ENCODE data around the gene PSMB9. TPM values are rescaled to one million over a fixed set of nuclear protein-coding genes. Genes with fewer than 3 reads are reported as not detected.

The PSMB9 gene
- total and polyA plus RNA-seq, 8 donors: 5.4 to 107 (median 13.5) TPM

DNA sequence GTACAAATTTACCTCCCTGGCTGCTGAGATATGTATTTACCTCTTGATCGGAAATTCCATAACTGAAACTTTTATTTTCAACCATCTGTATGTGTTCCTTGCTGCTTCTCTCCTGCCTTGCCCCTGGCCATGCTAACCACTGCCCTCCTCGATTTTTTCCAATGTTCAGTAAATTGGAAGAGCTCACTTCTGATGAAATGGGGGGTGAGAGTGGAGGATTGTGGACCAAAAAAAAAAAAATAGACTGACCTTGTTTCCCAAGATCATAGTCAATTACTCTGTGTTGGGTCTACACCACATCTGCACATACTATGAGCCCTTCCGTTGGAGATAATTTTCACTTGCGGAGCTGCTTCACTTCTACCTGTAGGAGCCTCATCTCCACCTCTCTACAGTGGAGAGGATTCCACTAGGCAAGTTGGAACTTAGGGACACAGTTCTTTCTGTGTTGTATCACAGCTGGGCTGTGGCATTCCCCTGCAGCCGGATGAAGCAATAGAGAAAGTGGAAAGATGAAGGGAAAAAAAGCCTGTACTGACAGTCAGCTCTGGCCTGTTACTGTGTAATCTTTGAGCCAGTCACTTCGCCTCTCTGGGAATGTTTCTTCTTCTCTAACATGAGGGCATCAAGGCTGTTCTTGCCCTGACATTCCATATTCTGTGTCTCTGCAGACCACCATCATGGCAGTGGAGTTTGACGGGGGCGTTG, 1.6 kb downstream of the PSMB9 start:
- TF ChIP-seq CTCF (IDR thresholded peaks at IDR 0.05) (no peak), POLR2AphosphoS5 (IDR thresholded peaks at IDR 0.05) (no peak)
- peak overlapping the region in 3 of 5 donors; percentile 97 to 99 (median 99) for H3K27ac ChIP-seq
- 79 to 82% (median 80%) methylated on average over 8 of the region's 8 CpGs for WGBS, 5 donors
- H3K27me3 ChIP-seq: no peaks in the 10 kb centered on the region
- H3K36me3 ChIP-seq: peaks cover 11 to 62% (median 44%) of the 10 kb centered on the region in 4 donors
- peaks cover 19 to 44% (median 39%) of the 10 kb centered on the region in 4 donors for H3K4me1 ChIP-seq
- peak overlapping the region in 2 of 4 donors; percentile 76 to 87 for H3K4me3 ChIP-seq
- H3K9me3 ChIP-seq: no peaks in the 10 kb centered on the region
- intact Hi-C loops (cut with DNase I; ENCODE audit: low total_unique reads): no loop called here
- no peak for DNase-seq

DNA sequence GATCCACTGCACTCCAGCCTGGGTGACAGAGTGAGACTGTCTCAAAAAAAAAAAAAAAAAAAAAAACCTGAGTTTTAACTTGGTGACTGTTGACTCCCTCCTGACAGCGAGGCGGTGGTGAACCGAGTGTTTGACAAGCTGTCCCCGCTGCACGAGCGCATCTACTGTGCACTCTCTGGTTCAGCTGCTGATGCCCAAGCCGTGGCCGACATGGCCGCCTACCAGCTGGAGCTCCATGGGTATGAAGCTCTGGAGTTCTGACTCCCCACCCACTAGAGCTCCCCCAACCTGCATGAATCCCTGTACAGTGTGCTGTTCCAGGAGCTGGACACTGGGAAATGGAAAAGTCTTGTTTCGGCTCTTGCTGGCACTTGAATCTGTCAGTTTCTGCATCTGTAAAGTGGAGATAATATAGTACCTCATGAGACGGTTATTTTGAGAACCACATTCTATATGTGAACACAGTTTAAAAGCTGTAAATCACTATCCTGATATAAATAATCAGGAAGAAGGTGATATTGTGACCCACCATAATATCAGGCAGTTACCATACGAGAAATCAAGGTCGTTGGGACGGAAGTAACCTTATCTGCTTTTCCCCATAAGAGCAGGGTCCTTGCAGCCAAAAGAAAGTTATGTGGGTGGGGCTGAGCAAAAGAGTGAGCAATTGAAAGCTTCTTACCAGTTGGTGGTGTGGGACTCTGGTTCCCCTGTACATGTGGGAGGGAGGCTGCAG, 3.3 kb downstream of the PSMB9 start:
- no peak for DNase-seq
- Histone ChIP-seq H3K27ac (no peak overlapping the region), H3K4me3 (no peak overlapping the region), H3K9me3 (no peaks in the 10 kb centered on the region), H3K27me3 (no peaks in the 10 kb centered on the region), H3K4me1 (peaks cover 9 to 27% (median 24%) of the 10 kb centered on the region in 4 donors), H3K36me3 (peaks cover 7 to 47% (median 36%) of the 10 kb centered on the region in 4 donors)
- intact Hi-C loops (cut with DNase I; ENCODE audit: low total_unique reads): no loop called here
- WGBS, 5 donors: 78 to 87% (median 85%) methylated on average over 14 of the region's 14 CpGs
- TF ChIP-seq CTCF (IDR thresholded peaks at IDR 0.05) (no peak), POLR2A (IDR thresholded peaks at IDR 0.05) (no peak), POLR2AphosphoS5 (IDR thresholded peaks at IDR 0.05) (no peak), EP300 (IDR thresholded peaks at IDR 0.05) (no peak)

DNA sequence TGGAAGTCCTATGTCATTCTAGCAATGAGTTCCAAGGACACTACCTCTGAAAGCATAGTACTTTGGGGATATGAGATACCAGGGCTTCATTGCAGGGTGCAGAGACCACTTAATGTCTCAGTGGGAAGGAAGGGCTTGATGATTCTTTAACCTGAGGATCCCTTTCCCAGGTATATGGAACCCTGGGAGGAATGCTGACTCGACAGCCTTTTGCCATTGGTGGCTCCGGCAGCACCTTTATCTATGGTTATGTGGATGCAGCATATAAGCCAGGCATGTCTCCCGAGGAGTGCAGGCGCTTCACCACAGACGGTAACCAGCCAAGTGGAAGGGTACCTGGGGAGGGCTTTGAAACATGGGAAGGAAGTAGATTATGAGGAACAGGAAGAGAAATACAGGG, 4.2 kb downstream of the PSMB9 start:
- Histone ChIP-seq H3K9me3 (no peaks in the 10 kb centered on the region), H3K4me1 (peaks cover 6 to 25% (median 19%) of the 10 kb centered on the region in 4 donors), H3K27me3 (no peaks in the 10 kb centered on the region), H3K27ac (no peak overlapping the region), H3K36me3 (peaks cover 7 to 47% (median 36%) of the 10 kb centered on the region in 4 donors), H3K4me3 (no peak overlapping the region)
- 88 to 92% (median 88%) methylated on average over 5 of the region's 5 CpGs for WGBS, 5 donors
- DNase-seq: no peak
- intact Hi-C loops (cut with DNase I; ENCODE audit: low total_unique reads): no loop called here
- TF ChIP-seq CTCF (IDR thresholded peaks at IDR 0.05): no peak
- TF ChIP-seq EP300 (IDR thresholded peaks at IDR 0.05): no peak
- TF ChIP-seq POLR2A (IDR thresholded peaks at IDR 0.05): no peak
- TF ChIP-seq POLR2AphosphoS5 (IDR thresholded peaks at IDR 0.05): no peak

DNA sequence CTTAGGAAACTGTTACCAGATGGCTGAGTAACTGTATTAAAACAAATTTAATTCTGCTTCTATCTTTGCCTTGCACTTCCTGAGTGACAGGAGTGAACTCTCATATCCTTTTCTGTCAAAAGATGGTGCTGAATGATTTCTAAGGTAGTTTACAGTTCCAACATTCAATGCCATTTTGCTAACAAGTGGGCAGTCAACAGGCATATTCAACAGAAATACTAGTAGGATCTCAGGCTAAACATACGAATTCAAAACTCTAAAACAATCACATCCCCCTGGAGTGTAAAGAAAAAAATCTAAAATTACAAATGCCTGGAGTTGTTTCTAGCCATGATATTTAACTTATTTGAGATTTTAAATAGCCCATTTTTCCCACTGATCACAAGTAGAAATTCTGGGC, 6.7 kb downstream of the PSMB9 start:
- intact Hi-C loops (cut with DNase I; ENCODE audit: low total_unique reads): no loop called here
- peaks cover 0 to 10% (median 7%) of the 10 kb centered on the region in 4 donors for H3K4me1 ChIP-seq
- H3K27ac ChIP-seq: peak overlapping the region in 1 of 5 donors; percentile 4

More for the DNA sequence above, 6.7 kb downstream of the PSMB9 start:
- no peak for DNase-seq
- no peak for TF ChIP-seq POLR2A (IDR thresholded peaks at IDR 0.05)
- TF ChIP-seq POLR2AphosphoS5 (IDR thresholded peaks at IDR 0.05): no peak
- no peak for TF ChIP-seq CTCF (IDR thresholded peaks at IDR 0.05)
- no peak for TF ChIP-seq EP300 (IDR thresholded peaks at IDR 0.05)
- peaks cover 7 to 47% (median 36%) of the 10 kb centered on the region in 4 donors for H3K36me3 ChIP-seq
- H3K27me3 ChIP-seq: no peaks in the 10 kb centered on the region
- H3K9me3 ChIP-seq: no peaks in the 10 kb centered on the region
- WGBS, 5 donors: 71 to 90% (median 79%) methylated on average over 1 of the region's 1 CpG
- H3K4me3 ChIP-seq: no peak overlapping the region
